Neural cell (in vitro differentiated cells): Measurements from ENCODE around the gene CCNT2. TPM values are rescaled to one million over a fixed set of nuclear protein-coding genes. Genes with fewer than 3 reads are reported as not detected.

Experiments used
- H2AFZ ChIP-seq: fragments of 200-600, 300-800 bp; sonication (generic), shearing (Covaris generic); 2 replicates; pipeline ENCODE4 v1.6.0; 2014; ENCODE audit warnings: low read depth, mild to moderate bottlenecking, antibody characterized with exemption, low read length, moderate library complexity
- H3F3A ChIP-seq: fragments of 200-600 bp; shearing (Covaris generic); 2 replicates; pipeline ENCODE4 v1.6.1; 2016; ENCODE audit warnings: mild to moderate bottlenecking, moderate library complexity, mixed read lengths, antibody characterized with exemption, low read length; ENCODE audit not compliant: insufficient read depth, poor library complexity, severe bottlenecking
- H3K27ac ChIP-seq: fragments of 200-600, 300-800 bp; sonication (generic), shearing (Covaris generic); 2 replicates; pipeline ENCODE4 v1.5.1; 2014; ENCODE audit warnings: mild to moderate bottlenecking, low read length, moderate library complexity
- H3K27me3 ChIP-seq: fragments of 300-800, 200-600 bp; sonication (generic), shearing (Covaris generic); 2 replicates; pipeline ENCODE4 v1.6.0; 2014; ENCODE audit warnings: mild to moderate bottlenecking, low read depth, low read length, moderate library complexity; ENCODE audit not compliant: insufficient read depth
- H3K36me3 ChIP-seq: fragments of 300-800, 200-600 bp; sonication (generic), shearing (Covaris generic); 2 replicates; pipeline ENCODE4 v1.5.1; 2014; ENCODE audit warnings: mild to moderate bottlenecking, antibody characterized with exemption, low read length, moderate library complexity; ENCODE audit not compliant: insufficient read depth
- H3K4me2 ChIP-seq: fragments of 300-800, 200-600 bp; sonication (generic), shearing (Covaris generic); 2 replicates; pipeline ENCODE4 v1.6.0; 2014; ENCODE audit warnings: mild to moderate bottlenecking, low read length
- H3K4me3 ChIP-seq: fragments of 300-800, 200-600 bp; sonication (generic), shearing (Covaris generic); 2 replicates; pipeline ENCODE4 v1.5.1; 2014; ENCODE audit warnings: mild to moderate bottlenecking, low read length, moderate library complexity
- H3K79me2 ChIP-seq: fragments of 200-600 bp; shearing (Covaris generic); replicated peaks from 2 replicates; pipeline ENCODE4 v1.6.0; 2014; ENCODE audit warnings: mild to moderate bottlenecking, low read length, moderate library complexity; ENCODE audit not compliant: insufficient read depth
- H3K9ac ChIP-seq: fragments of 300-800, 200-600 bp; sonication (generic), shearing (Covaris generic); 2 replicates; pipeline ENCODE4 v1.6.1; 2016; ENCODE audit warnings: mild to moderate bottlenecking, low read length, mixed read lengths
- H3K9me2 ChIP-seq: fragments of 200-600 bp; shearing (Covaris generic); 2 replicates; pipeline ENCODE4 v1.6.1; 2016; ENCODE audit warnings: mild to moderate bottlenecking, low read length, mixed read lengths; ENCODE audit not compliant: insufficient read depth
- H3K9me3 ChIP-seq: fragments of 200-600, 300-800 bp; sonication (generic), shearing (Covaris generic); 2 replicates; pipeline ENCODE4 v1.6.1; 2016; ENCODE audit warnings: mild to moderate bottlenecking, mixed run types, low read length, moderate library complexity, mixed read lengths
- H4K20me1 ChIP-seq: fragments of 200-600 bp; shearing (Covaris generic); 2 replicates; pipeline ENCODE4 v1.6.1; 2016; ENCODE audit warnings: mild to moderate bottlenecking, mixed run types; ENCODE audit not compliant: insufficient read depth
- EP300 ChIP-seq: fragments of 450-650 bp; conservative IDR thresholded peaks from 2 replicates; pipeline ENCODE4 v1.6.1; 2014; ENCODE audit warnings: antibody characterized with exemption, mild to moderate bottlenecking, moderate library complexity; ENCODE audit not compliant: poor library complexity, severe bottlenecking
- EZH2 ChIP-seq: fragments of 200-600, 300-800 bp; shearing (Covaris generic), sonication (generic); IDR thresholded peaks from 2 replicates; pipeline ENCODE4 v1.6.1; 2014; ENCODE audit warnings: antibody characterized with exemption, low read length, borderline replicate concordance, mild to moderate bottlenecking; ENCODE audit not compliant: insufficient read depth, poor library complexity, severe bottlenecking
- MXI1 ChIP-seq: fragments of 450-650 bp; conservative IDR thresholded peaks from 2 replicates; pipeline ENCODE4 v1.6.1; 2014; ENCODE audit warnings: antibody characterized with exemption, mild to moderate bottlenecking; ENCODE audit not compliant: poor library complexity, severe bottlenecking
- POLR2AphosphoS5 ChIP-seq: IDR thresholded peaks from 2 replicates; pipeline ENCODE4 v1.6.1; 2012
- RAD21 ChIP-seq: fragments of 450-650 bp; conservative IDR thresholded peaks from 2 replicates; pipeline ENCODE4 v1.6.1; 2014; ENCODE audit warnings: antibody characterized with exemption, mild to moderate bottlenecking, moderate library complexity
- REST ChIP-seq: IDR thresholded peaks from 2 replicates; pipeline ENCODE4 v1.6.1; 2012; ENCODE audit warnings: borderline replicate concordance
- SMC3 ChIP-seq: fragments of 450-650 bp; conservative IDR thresholded peaks from 2 replicates; pipeline ENCODE4 v1.6.1; 2014; ENCODE audit warnings: antibody characterized with exemption, mild to moderate bottlenecking, moderate library complexity; ENCODE audit not compliant: poor library complexity
- TAF1 ChIP-seq: IDR thresholded peaks from 2 replicates; pipeline ENCODE4 v1.6.1; 2012; ENCODE audit warnings: low read depth
- polyA plus RNA-seq: library from polyadenylated mRNA; depleted of rRNA; stranded (reverse); fragments of >200 nt; gene quantifications from 2 replicates; pipeline ENCODE4 v1.2.3, GENCODE V29; 2014
- TF ChIP-seq, protein P1 (sequence below): fragments of 450-650 bp; IDR thresholded peaks from 2 replicates; pipeline ENCODE4 v1.5.1; 2014; ENCODE audit warnings: antibody characterized with exemption, mild to moderate bottlenecking, moderate library complexity; ENCODE audit not compliant: poor library complexity, severe bottlenecking

The CCNT2 gene
- polyA plus RNA-seq, 1 donor from 2014 or later, result 134 TPM

DNA sequence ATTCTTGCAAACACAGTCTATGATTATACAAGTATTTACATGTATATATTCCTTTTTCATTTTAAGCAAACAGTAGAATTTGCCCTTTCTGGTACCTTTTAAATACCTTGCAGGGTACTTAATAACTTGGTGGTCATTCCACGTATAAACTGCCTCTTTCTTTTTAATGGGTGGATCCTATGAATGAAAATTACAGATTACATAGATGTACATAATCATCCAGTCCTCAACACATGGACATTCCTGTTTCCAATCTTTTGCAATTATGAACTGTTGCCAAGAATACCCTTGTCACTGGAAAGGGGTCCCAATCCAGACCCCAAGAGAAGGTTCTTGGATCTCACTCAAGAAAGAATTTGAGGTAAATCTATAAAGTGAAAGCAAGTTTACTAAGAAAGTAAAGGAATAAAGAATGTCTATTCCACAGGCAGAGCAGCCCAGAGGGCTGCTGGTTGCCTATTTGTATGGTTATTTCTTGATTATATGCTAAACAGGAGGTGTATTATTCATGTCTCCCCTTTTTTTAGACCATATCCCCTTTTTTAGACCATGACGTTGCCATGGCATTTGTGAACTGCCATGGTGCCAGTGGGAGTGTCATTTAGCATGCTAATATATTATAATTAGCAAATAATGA is 7.7 kb upstream of the CCNT2 start:
- Histone ChIP-seq H3K27me3 (no peaks in the 10 kb centered on the region), H3K9me2 (no peaks in the 10 kb centered on the region), H3K9me3 (no peaks in the 10 kb centered on the region), H3K9ac (no peak overlapping the region), H3K4me2 (no peak overlapping the region), H2AFZ (no peak overlapping the region), H4K20me1 (no peaks in the 10 kb centered on the region), H3K36me3 (no peaks in the 10 kb centered on the region), H3K4me3 (no peak overlapping the region), H3K79me2 (no peaks in the 10 kb centered on the region), H3F3A (no peaks in the 10 kb centered on the region), H3K27ac (no peak overlapping the region)
- TF ChIP-seq EP300, result no peak
- no peak for TF ChIP-seq REST
- no peak for TF ChIP-seq EZH2
- no peak for TF ChIP-seq SMC3
- TF ChIP-seq RAD21, result no peak
- TF ChIP-seq, protein P1, sequence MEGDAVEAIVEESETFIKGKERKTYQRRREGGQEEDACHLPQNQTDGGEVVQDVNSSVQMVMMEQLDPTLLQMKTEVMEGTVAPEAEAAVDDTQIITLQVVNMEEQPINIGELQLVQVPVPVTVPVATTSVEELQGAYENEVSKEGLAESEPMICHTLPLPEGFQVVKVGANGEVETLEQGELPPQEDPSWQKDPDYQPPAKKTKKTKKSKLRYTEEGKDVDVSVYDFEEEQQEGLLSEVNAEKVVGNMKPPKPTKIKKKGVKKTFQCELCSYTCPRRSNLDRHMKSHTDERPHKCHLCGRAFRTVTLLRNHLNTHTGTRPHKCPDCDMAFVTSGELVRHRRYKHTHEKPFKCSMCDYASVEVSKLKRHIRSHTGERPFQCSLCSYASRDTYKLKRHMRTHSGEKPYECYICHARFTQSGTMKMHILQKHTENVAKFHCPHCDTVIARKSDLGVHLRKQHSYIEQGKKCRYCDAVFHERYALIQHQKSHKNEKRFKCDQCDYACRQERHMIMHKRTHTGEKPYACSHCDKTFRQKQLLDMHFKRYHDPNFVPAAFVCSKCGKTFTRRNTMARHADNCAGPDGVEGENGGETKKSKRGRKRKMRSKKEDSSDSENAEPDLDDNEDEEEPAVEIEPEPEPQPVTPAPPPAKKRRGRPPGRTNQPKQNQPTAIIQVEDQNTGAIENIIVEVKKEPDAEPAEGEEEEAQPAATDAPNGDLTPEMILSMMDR, result no peak
- TF ChIP-seq MXI1, result no peak
- TF ChIP-seq POLR2AphosphoS5, result no peak
- no peak for TF ChIP-seq TAF1

DNA sequence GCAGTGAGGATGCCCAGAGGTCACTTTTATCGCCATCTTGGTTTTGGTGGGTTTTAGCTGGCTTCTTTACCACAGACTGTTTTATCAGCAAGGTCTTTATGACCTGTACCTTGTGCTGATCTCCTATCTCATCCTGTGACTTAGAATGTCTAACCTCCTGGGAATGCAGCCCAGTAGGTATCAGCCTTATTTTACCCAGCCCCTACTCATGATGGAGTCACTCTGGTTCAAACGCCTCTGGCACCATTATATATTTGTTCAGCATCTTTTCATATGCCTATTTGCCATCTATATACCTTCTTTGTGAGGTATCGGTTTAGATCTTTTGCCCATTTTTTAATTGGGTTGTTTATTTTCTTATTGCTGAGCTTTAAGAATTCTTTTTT is 7.2 kb upstream of the CCNT2 start:
- H3K79me2 ChIP-seq, result no peaks in the 10 kb centered on the region
- no peak overlapping the region for H3K4me3 ChIP-seq
- H3F3A ChIP-seq, result no peaks in the 10 kb centered on the region
- H3K9ac ChIP-seq, result no peak overlapping the region
- H3K9me2 ChIP-seq, result no peaks in the 10 kb centered on the region
- no peaks in the 10 kb centered on the region for H3K36me3 ChIP-seq
- H3K4me2 ChIP-seq, result no peak overlapping the region
- H3K27me3 ChIP-seq, result no peaks in the 10 kb centered on the region
- no peak overlapping the region for H2AFZ ChIP-seq
- no peak for TF ChIP-seq EP300
- TF ChIP-seq REST, result no peak
- no peak for TF ChIP-seq MXI1
- no peak for TF ChIP-seq EZH2
- TF ChIP-seq RAD21, result no peak
- no peak for TF ChIP-seq SMC3
- TF ChIP-seq POLR2AphosphoS5, result no peak
- no peak for TF ChIP-seq TAF1
- TF ChIP-seq, protein P1, result no peak
- no peaks in the 10 kb centered on the region for H3K9me3 ChIP-seq
- H4K20me1 ChIP-seq, result no peaks in the 10 kb centered on the region
- no peak overlapping the region for H3K27ac ChIP-seq
